ENCODE data around the gene GJB1. TPM values are rescaled to one million over a fixed set of nuclear protein-coding genes. Genes with fewer than 3 reads are reported as not detected.
"Not testable (repeated sequence)": the region's sequence is repeated elsewhere in the genome, so short reads cannot be mapped to it uniquely, and the experiment has no call there.

Gene GJB1
- total RNA-seq (2014; rRNA removed; shearing (Covaris generic)) = 351 and 367 TPM in 2 replicates
- polyA plus RNA-seq (2015; cell fraction: cytosol; rRNA removed) = 484 and 535 TPM in 2 replicates
- polyA plus RNA-seq (2015; cell fraction: nucleus; rRNA removed) = 57.0 and 60.9 TPM in 2 replicates

DNA sequence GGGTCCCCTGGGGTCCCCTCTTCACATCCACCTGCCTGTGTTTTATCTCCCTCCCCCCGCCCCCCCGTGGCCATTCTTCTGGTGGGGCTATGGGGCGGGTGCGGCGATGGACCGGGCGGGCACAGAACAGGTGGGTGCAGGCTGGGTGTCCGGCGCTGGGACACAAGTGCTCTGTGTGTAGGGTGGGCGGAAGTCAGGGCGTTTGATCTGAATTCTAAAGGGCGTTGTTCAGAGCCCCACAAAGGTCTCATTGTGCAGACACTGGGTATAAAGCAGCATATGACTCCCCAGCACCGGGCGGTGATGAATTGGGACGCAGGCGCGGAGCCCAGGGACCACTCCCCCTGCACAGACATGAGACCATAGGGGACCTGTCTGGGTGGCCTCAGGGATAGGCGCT is at the start of gene GJB1:
GJB1 (plus strand) TSS at position 296 of the 400 bp plus-strand sequence. CDS start 484 bp downstream, outside the sequence.
- peak; percentile 95 for DNase-seq (ENCODE audit: low read depth, low spot score)
- in situ Hi-C loops (cut with HindIII; ENCODE audit: low pct_unique_long_range_greater_than_20kb, low sequenced_read_pairs) = no loop called here

DNA sequence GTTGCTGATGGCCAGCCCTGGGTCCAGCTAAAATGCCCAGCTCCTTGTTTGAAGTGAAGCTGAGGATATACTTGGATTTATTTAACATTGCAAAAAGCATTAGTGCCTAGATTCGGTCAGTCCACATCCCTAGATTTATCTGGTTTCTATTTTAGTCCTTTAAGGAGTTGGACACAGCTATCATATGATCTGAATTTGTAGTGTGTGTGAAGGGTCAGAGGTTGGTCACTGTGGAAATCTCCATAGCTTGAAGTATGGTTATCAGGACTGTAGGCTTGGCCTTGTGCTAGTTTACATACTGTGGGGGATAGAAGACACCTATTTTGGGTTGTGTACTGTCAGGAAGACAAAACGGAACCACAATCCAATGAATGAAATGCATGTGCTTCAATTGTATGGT is 49.6 kb upstream of the GJB1 start:
- no peak for DNase-seq (ENCODE audit: low read depth, low spot score)
- in situ Hi-C loops (cut with HindIII; ENCODE audit: low pct_unique_long_range_greater_than_20kb, low sequenced_read_pairs) = no loop called here

DNA sequence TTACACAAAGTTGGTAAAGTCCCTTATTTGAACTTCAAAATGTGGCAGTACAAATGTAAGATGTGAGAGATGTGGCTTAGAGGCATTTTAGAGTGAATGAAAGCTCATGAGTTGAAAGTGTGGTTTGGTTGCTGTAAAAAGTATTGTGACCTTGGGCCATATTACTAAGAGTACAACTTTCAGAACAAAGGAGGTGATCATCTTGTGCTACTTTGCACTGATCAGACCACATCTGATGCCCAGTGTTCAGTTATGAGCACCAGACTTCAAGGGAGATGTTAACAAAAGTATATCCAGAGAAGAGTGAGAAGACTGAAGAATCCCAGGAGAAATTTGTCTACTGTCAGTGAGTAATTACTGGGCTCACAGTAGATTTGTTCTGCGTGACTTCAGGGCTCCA is 48.2 kb upstream of the GJB1 start:
- no peak for DNase-seq (ENCODE audit: low read depth, low spot score)
- in situ Hi-C loops (cut with HindIII; ENCODE audit: low pct_unique_long_range_greater_than_20kb, low sequenced_read_pairs) = no loop called here

DNA sequence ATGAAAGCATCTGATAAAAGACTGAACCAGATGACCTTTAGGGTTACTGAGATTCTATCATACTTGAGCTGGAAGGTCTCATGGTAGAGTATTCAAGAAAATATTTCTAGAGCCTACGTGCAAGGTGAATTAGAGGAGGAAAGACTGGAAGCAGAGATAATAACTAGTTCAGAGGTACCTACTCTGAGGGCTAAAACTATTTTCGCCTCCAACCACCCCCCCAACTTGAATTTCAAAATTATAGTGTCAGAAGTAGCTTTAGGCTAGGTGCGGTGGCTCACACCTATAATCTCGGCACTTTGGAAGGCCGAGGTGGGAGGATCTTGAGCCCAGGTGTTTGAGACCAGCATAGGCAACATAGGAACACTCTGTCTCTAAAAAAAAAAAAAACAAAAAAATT is 47.5 kb upstream of the GJB1 start:
- in situ Hi-C loops (cut with HindIII; ENCODE audit: low pct_unique_long_range_greater_than_20kb, low sequenced_read_pairs) = no loop called here
- no peak for DNase-seq (ENCODE audit: low read depth, low spot score)

DNA sequence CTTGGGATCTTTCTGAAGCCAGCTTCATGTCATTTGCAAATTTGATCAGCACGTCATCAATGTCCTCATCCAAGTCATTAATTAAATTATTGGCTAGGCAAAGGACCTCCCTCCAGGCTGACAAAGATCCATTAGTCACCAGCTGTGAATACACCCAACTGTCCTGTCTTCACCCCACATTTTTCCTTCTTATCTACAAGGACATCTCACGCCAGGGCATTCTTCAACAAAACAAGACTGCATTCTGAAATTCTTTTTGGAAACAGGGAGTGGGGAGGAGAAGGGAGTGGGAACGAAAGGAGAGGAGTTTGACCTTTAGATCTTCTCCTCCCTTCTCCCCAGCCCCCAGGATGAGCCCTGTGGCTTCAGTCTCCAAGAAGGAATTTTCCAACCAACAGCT is 45.7 kb upstream of the GJB1 start:
- no peak for DNase-seq (ENCODE audit: low read depth, low spot score)
- in situ Hi-C loops (cut with HindIII; ENCODE audit: low pct_unique_long_range_greater_than_20kb, low sequenced_read_pairs) = no loop called here

DNA sequence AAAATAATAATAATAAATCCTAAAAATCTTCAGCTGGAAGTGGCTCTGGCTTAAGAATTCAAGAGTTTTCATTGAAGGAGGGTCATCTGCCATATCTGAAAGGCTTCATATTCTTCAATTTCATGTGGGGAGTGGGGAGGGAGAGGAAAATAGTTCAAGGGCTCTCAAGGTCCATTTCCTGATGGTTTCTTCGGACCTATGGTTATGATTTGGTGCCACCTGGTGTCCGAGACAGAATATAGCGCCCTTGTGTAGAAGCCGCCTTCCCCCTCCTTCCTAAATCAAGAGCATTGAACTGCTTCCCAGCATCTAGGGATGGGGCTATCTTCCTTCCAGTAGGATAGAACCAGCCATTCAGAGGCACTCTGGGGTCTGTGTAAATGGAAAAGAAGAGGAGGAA is 44.1 kb upstream of the GJB1 start:
- in situ Hi-C loops (cut with HindIII; ENCODE audit: low pct_unique_long_range_greater_than_20kb, low sequenced_read_pairs) = no loop called here
- peak; percentile 76 for DNase-seq (ENCODE audit: low read depth, low spot score)

DNA sequence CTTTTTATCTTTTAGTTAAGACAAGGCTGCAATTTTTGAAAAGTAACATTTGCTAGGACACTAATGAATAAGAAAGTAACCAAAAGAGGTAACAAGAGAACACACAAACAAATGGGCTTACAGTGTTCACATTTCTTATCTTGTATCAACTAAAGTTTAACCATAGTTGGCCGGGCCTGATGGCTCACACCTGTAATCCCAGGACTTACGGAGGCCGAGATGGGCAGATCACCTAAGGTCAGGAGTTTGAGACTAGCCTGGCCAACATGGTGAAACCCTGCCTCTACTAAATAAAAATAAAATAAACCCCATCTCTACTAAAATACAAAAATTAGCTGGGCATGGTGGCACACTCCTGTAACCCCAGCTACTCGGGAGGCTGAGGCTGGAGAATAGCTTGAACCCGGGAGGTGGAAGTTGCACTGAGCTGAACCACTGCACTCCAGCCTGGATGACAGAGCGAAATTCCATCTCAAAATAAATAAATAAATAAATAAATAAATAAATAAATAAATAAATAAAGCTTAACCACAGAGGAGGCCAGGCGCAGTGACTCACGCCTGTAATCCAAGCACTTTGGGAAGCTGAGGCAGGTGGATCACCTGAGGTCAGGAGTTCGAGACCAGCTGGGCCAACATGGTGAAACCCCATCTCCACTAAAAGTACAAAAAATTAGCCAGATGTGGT is 42.3 kb upstream of the GJB1 start:
- DNase-seq (ENCODE audit: low read depth, low spot score); in situ Hi-C loops (cut with HindIII; ENCODE audit: low pct_unique_long_range_greater_than_20kb, low sequenced_read_pairs): not testable (repeated sequence)

DNA sequence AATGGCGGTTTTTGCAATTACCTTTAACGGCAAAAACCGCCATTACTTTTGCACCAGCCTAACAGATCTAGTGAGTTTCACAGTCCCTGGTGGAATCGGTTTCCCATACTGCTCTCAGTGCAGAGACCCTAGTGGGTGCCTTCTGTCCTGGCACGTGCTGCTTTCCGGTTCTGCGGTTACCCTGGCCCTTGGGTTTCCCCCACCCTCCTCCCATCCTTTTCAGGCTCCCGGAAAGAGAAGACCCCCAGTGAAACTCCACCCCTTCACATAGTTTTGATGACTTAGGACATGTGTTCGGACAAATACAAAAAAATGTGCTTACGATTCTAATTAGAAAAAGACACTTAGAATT is 41.5 kb upstream of the GJB1 start:
- in situ Hi-C loops (cut with HindIII; ENCODE audit: low pct_unique_long_range_greater_than_20kb, low sequenced_read_pairs) = no loop called here
- DNase-seq (ENCODE audit: low read depth, low spot score) = no peak

DNA sequence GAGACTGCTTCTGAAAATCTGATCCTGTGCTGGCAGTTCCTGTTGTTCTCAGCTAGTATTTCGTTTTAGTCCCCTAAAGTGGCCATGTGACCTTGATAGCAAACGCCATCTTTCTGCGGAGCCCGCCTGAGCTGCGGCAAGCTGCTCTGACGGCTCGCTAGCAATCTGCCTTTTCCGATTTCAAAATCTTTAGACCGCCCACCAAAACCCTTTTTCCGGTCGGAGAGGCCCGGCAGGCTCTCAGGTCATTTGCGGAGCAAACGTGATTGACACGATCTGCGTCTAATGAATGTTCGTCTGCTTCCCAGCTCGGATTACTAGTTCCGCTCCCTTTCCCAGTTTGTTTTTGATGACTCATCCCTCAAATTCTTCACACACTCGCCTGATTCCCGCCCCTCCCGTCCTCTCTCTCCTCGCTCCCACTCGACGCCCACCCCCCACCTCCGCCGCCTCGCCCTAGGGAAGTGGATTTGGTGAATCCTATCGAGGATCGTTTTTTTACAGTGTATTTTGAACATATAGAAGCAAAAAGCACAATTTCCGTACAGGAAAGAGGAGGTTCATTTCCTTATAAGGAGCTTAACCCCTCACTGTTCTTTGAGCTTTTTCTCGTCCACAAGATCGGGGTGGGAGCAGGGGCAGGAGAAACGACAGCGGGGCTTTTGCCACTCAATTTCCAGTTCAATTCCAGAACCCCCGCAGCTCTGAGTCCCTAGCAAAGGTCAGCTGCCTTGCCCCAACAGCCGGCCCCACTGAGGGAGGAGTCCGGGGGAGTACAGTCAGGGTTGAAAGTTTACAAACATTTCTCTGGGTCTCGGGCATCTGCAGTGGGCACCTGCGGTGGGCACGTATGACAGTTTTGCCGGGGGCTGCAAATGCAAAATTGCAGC is 40.9 kb upstream of the GJB1 start:
- peak; percentile 97 for DNase-seq (ENCODE audit: low read depth, low spot score)
- in situ Hi-C loops (cut with HindIII; ENCODE audit: low pct_unique_long_range_greater_than_20kb, low sequenced_read_pairs) = no loop called here

DNA sequence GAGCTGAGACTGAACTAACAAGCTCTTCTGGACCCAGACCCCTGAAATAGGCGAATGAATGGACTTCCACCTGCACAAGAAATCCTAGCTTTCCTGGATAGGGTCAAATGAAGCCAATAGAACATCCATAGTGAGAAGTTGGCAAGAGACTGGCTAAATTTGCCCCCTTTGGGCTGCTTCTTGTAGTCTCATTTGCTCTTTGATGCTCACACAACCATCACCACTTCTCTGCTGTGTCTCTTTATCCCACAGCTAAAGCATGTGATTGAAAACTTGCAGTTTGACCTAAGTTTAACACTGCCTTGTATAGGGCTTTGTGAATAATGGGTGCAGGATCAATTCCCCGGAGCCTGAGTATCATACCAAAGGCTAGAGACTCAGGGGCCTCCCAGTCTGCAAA is 40.2 kb upstream of the GJB1 start:
- in situ Hi-C loops (cut with HindIII; ENCODE audit: low pct_unique_long_range_greater_than_20kb, low sequenced_read_pairs) = no loop called here
- no peak for DNase-seq (ENCODE audit: low read depth, low spot score)

DNA sequence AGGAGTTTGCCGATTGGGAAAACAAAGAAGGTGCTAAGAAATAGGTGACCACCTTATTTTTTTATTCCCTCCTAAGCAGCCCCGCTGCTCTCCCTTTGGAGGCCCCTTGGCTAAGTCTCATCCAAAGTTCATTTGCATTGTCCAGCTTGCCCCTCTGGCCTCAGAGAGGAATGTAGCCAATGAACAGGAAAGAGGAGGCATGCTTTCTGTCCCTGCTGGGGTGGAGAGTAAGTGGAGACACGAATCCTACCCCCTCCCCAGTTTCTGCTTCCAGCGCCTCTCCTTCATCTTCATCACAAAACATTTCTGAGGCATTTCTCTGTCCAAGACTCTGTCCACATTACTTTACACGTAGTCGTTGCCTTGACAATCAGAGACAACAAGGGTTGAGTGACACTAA is 39.7 kb upstream of the GJB1 start:
- in situ Hi-C loops (cut with HindIII; ENCODE audit: low pct_unique_long_range_greater_than_20kb, low sequenced_read_pairs) = no loop called here
- no peak for DNase-seq (ENCODE audit: low read depth, low spot score)

DNA sequence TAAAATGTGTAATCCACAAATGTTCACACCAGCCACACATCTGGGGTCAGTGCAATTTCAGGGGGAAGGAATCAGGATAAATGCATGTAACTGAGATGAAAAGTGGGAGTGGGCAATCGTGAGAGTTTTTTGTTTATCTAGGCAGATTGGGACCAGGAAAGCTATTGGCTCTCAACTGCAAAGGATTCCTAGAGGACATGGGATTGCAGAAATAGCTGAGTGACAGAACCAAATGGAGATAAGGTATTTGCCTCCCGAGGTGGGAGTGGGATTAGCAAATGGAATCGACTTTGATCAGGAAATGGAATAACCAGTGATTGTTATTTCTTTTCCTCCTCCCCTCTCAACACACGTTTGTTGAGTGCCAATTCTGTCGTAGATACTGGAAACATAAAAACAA is 38.9 kb upstream of the GJB1 start:
- in situ Hi-C loops (cut with HindIII; ENCODE audit: low pct_unique_long_range_greater_than_20kb, low sequenced_read_pairs) = no loop called here

DNA sequence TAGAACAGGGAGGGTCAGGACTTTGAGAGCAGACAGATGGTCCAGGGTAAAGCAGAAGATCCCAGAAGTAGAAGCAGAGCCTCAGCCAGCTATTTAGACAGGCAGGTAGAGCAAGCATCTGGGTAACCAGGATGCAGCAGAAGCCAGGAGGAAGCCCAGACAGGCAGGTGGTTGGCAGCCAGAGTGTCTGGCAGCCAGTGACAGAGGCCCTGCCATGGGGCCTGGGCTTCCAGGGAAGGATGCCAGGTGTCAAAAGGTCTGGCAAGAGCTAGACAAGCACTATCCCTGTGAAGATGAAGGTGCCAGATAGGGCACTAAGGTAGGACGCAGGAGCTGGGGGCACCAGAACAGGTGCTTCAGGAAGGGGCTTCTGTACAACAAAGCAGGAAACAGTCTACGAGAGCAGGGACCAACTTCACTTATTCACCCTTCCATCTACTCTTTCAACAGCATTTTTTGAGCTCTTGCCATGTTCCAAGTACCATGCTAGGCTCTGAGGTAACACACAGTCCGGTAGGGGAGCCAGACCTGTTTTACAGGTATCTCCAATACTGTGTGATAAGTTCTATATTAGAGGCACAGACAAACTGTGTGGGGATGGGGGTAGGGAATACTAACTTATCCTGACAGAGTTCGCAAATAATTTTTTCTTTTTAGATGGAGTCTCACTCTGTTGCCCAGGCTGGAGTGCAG is 38.1 kb upstream of the GJB1 start:
- in situ Hi-C loops (cut with HindIII; ENCODE audit: low pct_unique_long_range_greater_than_20kb, low sequenced_read_pairs) = no loop called here
- no peak for DNase-seq (ENCODE audit: low read depth, low spot score)

More for the DNA sequence above, 38.9 kb upstream of the GJB1 start:
- DNase-seq (ENCODE audit: low read depth, low spot score) = no peak

DNA sequence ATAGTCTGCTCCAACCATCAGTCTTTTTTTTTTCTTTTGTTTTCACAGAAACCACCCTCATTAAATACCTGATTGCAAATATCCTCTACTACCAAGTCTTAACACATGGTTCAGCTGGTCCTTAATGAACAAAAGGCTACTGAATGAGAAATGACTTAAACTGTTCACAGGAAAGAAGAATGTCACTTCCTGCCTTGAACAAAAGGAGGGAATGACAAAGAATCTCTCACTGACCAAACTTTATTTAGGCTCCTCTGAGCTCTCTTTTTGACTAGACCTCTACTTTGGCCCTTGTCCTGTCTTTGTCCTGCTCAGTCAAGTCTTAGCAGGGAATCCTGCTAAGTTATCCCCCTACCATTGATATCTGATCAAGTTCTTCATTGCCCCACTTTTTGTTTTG is 31.8 kb upstream of the GJB1 start:
- DNase-seq (ENCODE audit: low read depth, low spot score) = peak; percentile 13
- in situ Hi-C loops (cut with HindIII; ENCODE audit: low pct_unique_long_range_greater_than_20kb, low sequenced_read_pairs) = no loop called here

DNA sequence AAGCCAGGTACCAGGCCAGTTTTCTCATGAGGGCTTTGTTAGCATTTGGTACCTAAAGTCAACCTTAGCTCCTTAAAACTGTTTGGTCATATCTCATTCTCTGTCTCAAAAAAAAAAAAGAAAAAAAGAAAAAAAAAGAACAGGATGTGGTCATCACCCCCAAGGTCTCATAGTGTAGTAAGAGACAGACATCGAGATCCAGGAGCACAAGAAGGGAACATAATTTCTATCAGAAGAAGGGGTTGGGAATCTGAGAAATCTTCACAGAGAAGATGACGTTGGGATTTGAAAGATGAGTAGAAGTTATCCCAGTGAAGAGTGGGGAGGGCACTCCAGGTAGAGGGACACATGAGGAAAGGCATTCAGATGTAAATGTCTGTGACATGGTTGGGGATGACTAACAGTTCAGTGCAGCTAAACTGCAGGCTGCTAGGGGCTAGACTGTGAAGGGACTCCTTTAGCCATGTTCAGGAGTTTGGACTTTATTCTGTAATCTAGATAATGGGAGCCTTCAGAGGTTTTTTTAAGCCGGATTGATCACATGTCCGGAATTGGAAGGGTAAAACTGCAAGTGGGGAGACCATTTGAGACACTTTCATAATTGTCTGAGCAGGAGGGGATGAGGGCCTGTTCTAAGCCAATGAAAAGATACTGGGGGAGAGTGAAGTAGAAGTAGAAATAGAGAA is 26.9 kb upstream of the GJB1 start:
- in situ Hi-C loops (cut with HindIII; ENCODE audit: low pct_unique_long_range_greater_than_20kb, low sequenced_read_pairs) = no loop called here
- DNase-seq (ENCODE audit: low read depth, low spot score) = no peak

DNA sequence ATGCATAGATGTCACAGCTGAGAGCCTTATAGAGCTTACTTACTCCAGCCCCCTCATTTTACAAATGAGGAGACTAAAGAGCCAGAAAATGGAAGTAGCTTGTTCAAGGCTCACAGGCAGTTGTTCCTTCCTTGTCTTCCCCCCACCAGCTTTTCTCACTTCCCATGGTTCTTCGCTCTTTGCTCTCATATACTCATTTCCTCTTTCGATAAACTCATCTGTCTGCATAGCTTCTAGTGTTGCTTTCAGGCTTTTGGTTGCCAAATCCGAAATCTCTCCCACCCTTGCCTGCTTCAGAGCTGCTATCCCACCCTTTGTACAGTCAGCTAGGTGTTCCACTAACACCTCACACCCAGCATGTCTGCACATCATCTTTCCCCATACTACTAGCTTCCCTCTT is 25.0 kb upstream of the GJB1 start:
- no peak for DNase-seq (ENCODE audit: low read depth, low spot score)
- in situ Hi-C loops (cut with HindIII; ENCODE audit: low pct_unique_long_range_greater_than_20kb, low sequenced_read_pairs) = no loop called here

DNA sequence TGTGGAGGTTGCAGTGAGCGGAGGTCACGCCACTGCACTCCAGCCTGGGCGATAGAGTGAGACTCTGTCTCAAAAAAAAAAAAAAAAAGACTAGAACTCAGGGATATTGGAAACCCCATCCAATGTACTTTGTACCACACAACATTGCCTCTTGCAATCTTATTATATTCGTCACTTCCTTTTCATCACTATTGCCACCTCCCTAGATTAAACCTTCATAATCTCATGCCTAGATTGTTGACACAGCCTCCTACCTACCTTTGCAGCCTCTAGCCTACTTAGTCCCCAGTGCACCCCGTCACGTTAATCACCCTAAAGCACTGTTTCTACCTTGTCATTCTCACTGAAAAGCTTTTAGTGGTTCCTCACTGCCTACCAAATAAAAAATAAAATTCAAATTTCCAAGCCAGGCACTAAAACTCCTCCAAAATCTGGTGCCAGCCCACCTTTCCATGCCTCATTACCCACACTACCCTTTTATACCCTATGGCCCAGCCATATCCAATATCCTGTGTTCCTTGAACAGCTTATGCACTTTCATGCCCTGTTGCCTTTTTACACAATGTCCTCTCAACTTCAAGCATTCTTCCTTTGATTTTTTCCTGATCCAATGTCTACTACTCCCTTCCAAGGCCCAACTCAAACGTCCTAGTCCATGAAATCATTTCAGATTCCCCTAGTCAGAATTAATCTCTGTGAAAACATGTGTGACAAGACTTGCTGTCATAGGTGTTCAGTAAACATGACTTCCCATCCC is 23.6 kb upstream of the GJB1 start:
- DNase-seq (ENCODE audit: low read depth, low spot score) = no peak
- in situ Hi-C loops (cut with HindIII; ENCODE audit: low pct_unique_long_range_greater_than_20kb, low sequenced_read_pairs) = no loop called here

All from SK-MEL-5 (cell line).